Measurements from ENCODE around the gene RBSN.

GRCh38 chr3:15086699-15087098 lies 12.2 kb downstream of the RBSN start:
- no peak for TF ChIP-seq POLR2A (IDR thresholded peaks at IDR 0.05)
- no peak for TF ChIP-seq CTCF (IDR thresholded peaks at IDR 0.05)
- no peak for TF ChIP-seq EP300 (IDR thresholded peaks at IDR 0.05)

Measured in tibial nerve (tissue), 4 donors.